ENCODE data around the gene TMEM203. TPM values are rescaled to one million over a fixed set of nuclear protein-coding genes. Genes with fewer than 3 reads are reported as not detected.

TMEM203 gene
- total and polyA plus RNA-seq, 2 of the 13 experiments (the other 11 are each of a cell fraction or from before 2014, with no cell fraction given) = 23.4 to 36.7 TPM

DNA sequence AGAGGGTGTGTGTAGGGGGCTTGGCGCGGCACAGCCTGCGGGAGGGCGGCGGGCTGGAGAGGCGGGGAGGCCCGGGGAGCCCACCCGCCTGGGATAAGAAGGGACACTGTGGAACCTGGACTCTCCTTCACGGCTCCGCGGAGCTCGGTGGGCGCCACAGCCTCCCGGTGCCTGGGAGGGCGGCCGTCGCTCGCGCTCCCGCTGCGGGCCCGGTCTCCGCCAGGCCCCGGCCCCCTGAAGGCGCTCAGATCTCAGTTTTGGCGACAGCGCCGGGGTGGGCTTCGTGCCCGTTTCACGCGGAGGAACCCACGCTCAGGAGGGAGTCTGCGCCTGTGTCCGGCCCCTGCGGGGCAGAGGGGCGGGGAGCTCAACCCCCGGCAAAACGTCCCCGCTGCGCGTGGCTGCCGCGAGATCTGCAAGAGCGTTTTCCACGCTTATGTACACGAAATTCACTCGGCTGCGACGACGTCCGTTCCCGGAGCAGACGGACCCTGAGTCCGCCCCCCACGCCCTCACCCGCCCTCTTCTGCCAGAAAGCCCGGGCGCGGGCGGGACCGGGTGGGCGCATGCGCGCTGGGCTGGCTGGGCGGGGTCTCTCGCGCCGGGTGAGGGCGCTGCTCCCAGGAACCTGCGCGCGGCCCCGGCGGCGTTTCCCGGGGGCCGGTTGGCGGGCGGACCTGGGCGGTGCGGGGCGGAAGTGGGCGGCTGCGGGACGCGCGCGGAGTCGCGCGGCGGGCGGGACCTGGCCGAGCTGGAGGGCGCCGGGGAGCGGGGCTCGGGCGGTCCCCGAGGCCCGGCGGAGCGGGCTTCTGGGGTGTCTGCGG, 49.4 kb upstream of the TMEM203 start, which contains the start of gene NELFB (continued):
- no peak for TF ChIP-seq HOXA9 (CRISPR knock-in tag; IDR thresholded peaks at IDR 0.05; ENCODE audit: borderline replicate concordance)
- TF ChIP-seq KLF9 (CRISPR knock-in tag; IDR thresholded peaks at IDR 0.05; ENCODE audit: low read depth) = no peak
- no peak for TF ChIP-seq TSC22D2 (CRISPR knock-in tag; IDR thresholded peaks at IDR 0.05; ENCODE audit: borderline replicate concordance)
- TF ChIP-seq FOXO1 (CRISPR knock-in tag; IDR thresholded peaks at IDR 0.05) = 0 out of 2 replicates have a peak, but pooled peaks have one; percentile 7
- no peak for TF ChIP-seq ISX (CRISPR knock-in tag; conservative IDR thresholded peaks at IDR 0.05)
- 0 out of 2 replicates have a peak, but pooled peaks have one; percentile 4 for TF ChIP-seq THRA (CRISPR knock-in tag; IDR thresholded peaks at IDR 0.05; ENCODE audit: borderline replicate concordance)
- TF ChIP-seq ASH2L (IDR thresholded peaks at IDR 0.05; ENCODE audit: insufficient read length, low read depth, low read length) = no peak
- no peak for TF ChIP-seq SRSF9 (IDR thresholded peaks at IDR 0.05; ENCODE audit: borderline replicate concordance, insufficient read depth, low read depth, low read length, poor library complexity, severe bottlenecking)
- no peak for TF ChIP-seq ZKSCAN8 (CRISPR knock-in tag; IDR thresholded peaks at IDR 0.05; ENCODE audit: borderline replicate concordance)
- TF ChIP-seq ZNF761 (CRISPR knock-in tag; conservative IDR thresholded peaks at IDR 0.05) = no peak
- TF ChIP-seq ZNF589 (CRISPR knock-in tag; conservative IDR thresholded peaks at IDR 0.05) = peak; percentile 77; the same call in 1 of the 2 replicates
- TF ChIP-seq RXRA (CRISPR knock-in tag; IDR thresholded peaks at IDR 0.05) = peak; percentile 11; the same call in 1 of the 2 replicates
- TF ChIP-seq JDP2 (CRISPR knock-in tag; IDR thresholded peaks at IDR 0.05; ENCODE audit: borderline replicate concordance) = peak; percentile 63; the same call in 1 of the 2 replicates
- peak; percentile 23; the same call in 1 of the 2 replicates for TF ChIP-seq PHF8 (CRISPR knock-in tag; IDR thresholded peaks at IDR 0.05)
- no peak for TF ChIP-seq E2F5 (CRISPR knock-in tag; conservative IDR thresholded peaks at IDR 0.05)
- TF ChIP-seq RCOR2 (CRISPR knock-in tag; IDR thresholded peaks at IDR 0.05) = no peak
- TF ChIP-seq PHB2 (IDR thresholded peaks at IDR 0.05; ENCODE audit: partially characterized antibody) = no peak
- 0 out of 2 replicates have a peak, but pooled peaks have one; percentile 36 for TF ChIP-seq ZBTB43 (CRISPR knock-in tag; conservative IDR thresholded peaks at IDR 0.05)
- TF ChIP-seq, protein P1, sequence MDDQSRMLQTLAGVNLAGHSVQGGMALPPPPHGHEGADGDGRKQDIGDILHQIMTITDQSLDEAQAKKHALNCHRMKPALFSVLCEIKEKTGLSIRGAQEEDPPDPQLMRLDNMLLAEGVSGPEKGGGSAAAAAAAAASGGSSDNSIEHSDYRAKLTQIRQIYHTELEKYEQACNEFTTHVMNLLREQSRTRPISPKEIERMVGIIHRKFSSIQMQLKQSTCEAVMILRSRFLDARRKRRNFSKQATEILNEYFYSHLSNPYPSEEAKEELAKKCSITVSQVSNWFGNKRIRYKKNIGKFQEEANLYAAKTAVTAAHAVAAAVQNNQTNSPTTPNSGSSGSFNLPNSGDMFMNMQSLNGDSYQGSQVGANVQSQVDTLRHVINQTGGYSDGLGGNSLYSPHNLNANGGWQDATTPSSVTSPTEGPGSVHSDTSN (CRISPR knock-in tag; IDR thresholded peaks at IDR 0.05; ENCODE audit: borderline replicate concordance) = no peak
- TF ChIP-seq THAP9 (CRISPR knock-in tag; IDR thresholded peaks at IDR 0.05; ENCODE audit: borderline replicate concordance) = no peak
- TF ChIP-seq KDM3A (CRISPR knock-in tag; IDR thresholded peaks at IDR 0.05; ENCODE audit: low read depth) = 0 out of 2 replicates have a peak, but pooled peaks have one; percentile 6
